GM20000 (cell line): ENCODE data around the gene MEAF6.
A peak's percentile ranks its signal among the peaks of the same experiment; 100 is the strongest.

Source experiments
- DNase-seq: peaks from one replicate; pipeline ENCODE4 v3.0.0; 2012; ENCODE audit warnings: low spot score
- TF ChIP-seq, protein P1 (sequence below): IDR thresholded peaks from 2 replicates; pipeline ENCODE4 v1.5.1; 2012; ENCODE audit warnings: mild to moderate bottlenecking, control low read depth; ENCODE audit errors: extremely low read depth, missing control alignments

MEAF6 gene

GRCh38 chr1:37557402-37557801 is 42.8 kb upstream of the MEAF6 start:
- TF ChIP-seq, protein P1, sequence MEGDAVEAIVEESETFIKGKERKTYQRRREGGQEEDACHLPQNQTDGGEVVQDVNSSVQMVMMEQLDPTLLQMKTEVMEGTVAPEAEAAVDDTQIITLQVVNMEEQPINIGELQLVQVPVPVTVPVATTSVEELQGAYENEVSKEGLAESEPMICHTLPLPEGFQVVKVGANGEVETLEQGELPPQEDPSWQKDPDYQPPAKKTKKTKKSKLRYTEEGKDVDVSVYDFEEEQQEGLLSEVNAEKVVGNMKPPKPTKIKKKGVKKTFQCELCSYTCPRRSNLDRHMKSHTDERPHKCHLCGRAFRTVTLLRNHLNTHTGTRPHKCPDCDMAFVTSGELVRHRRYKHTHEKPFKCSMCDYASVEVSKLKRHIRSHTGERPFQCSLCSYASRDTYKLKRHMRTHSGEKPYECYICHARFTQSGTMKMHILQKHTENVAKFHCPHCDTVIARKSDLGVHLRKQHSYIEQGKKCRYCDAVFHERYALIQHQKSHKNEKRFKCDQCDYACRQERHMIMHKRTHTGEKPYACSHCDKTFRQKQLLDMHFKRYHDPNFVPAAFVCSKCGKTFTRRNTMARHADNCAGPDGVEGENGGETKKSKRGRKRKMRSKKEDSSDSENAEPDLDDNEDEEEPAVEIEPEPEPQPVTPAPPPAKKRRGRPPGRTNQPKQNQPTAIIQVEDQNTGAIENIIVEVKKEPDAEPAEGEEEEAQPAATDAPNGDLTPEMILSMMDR: no peak
- no peak for DNase-seq

GRCh38 chr1:37556712-37557196 is 42.2 kb upstream of the MEAF6 start, which contains the start of gene DNALI1:
TSS of gene DNALI1 (plus strand) at chr1:37556940. CDS start at chr1:37556995, 55 bp downstream.
- DNase-seq: peak; percentile 54
- TF ChIP-seq, protein P1: no peak

GRCh38 chr1:37553927-37554808 is 39.6 kb upstream of the MEAF6 start, which contains the start of gene SNIP1:
TSS of gene SNIP1 (minus strand) at chr1:37554293. CDS start at chr1:37554229, 64 bp downstream.
- DNase-seq: peak; percentile 98
- TF ChIP-seq, protein P1: no peak

GRCh38 chr1:37553598-37553926 is 39.0 kb upstream of the MEAF6 start:
- TF ChIP-seq, protein P1: no peak
- DNase-seq: no peak

DNA sequence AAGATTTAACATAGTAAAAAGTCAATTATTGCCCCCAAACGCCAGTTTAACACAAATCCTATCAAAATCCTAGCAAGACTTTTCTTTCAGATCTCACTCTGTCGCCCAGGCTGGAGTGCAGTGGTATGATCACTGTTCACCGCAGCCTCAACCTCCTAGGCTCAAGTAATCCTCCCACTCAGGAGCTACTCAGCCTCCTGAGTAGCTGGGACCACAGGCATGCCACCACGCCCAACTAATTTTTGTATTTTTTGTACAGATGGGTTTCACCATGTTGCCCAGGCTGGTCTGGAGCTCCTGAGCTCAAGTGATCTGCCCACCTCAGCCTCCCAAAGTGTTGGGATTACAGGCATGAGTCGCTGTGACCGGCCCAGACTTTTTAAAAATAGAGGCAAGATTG is 34.8 kb upstream of the MEAF6 start:
- no peak for DNase-seq
- TF ChIP-seq, protein P1: no peak

DNA sequence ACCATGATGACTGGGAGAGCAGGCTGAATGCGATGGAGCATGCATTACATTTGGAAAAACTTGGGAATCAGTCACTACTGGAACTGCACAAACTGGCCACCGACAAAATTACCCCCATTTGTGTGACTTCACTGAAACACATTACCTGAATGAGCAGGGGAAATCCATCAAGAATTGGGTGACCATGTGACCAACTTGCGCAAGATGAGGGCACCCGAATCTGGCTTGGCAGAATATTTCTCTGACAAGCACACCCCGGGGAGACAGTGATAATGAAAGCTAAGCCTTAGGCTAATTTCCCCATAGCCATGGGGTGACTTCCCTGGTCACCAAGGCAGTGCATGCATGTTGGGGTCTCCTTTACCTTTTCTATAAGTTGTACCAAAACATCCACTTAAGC is 30.5 kb upstream of the MEAF6 start:
- no peak for DNase-seq
- TF ChIP-seq, protein P1: no peak

DNA sequence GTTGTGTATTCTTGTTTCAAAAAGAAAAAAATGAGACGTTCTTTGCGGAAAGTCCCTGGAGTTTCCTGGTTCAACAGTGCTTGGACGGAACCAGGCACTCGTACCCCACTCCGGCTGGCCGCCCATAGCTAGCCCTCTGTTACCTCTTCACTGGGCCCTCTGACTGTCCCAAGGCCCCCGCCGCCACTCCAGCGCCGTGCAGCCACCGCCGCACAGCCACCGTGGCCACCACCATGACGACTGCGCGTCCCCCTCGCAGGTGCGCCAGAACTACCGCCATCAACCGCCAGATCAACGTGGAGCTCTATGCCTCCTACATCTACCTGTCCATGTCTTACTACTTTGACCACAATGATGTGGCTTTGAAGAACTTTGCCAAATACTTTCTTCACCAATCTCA is 30.0 kb upstream of the MEAF6 start:
- TF ChIP-seq, protein P1: no peak

More for the DNA sequence above, 30.0 kb upstream of the MEAF6 start:
- no peak for DNase-seq
